ENCODE measurements around the gene C2orf92.

Gene C2orf92

GRCh38 chr2:97701851-97702465 lies 32.4 kb downstream of the C2orf92 start:
- no peak for DNase-seq (ENCODE audit: low spot score)
- in situ Hi-C loops (cut with MboI; ENCODE audit: low sequenced_read_pairs, unreplicated experiment) = loop anchor here (10.0 kb wide), 1 partner anchor 683 kb away; no protein-coding TSS in a partner anchor
- TF ChIP-seq CTCF (IDR thresholded peaks at IDR 0.05; ENCODE audit: borderline replicate concordance, control extremely low read depth, extremely low read depth, insufficient read depth, missing control alignments) = no peak

- in situ Hi-C loops (cut with MboI; ENCODE audit: low sequenced_read_pairs, unreplicated experiment) = loop anchor here (10.0 kb wide), 1 partner anchor 682 kb away; no protein-coding TSS in a partner anchor
- DNase-seq (ENCODE audit: low spot score) = no peak
- TF ChIP-seq CTCF (IDR thresholded peaks at IDR 0.05; ENCODE audit: borderline replicate concordance, control extremely low read depth, extremely low read depth, insufficient read depth, missing control alignments) = no peak
Observed at GRCh38 chr2:97702731-97703470, 33.4 kb downstream of the C2orf92 start.

- in situ Hi-C loops (cut with MboI; ENCODE audit: low sequenced_read_pairs, unreplicated experiment) = loop anchor here (10.0 kb wide), 1 partner anchor 681 kb away; no protein-coding TSS in a partner anchor
- no peak for DNase-seq (ENCODE audit: low spot score)
- TF ChIP-seq CTCF (IDR thresholded peaks at IDR 0.05; ENCODE audit: borderline replicate concordance, control extremely low read depth, extremely low read depth, insufficient read depth, missing control alignments) = no peak
Observed at GRCh38 chr2:97703741-97704140, 34.2 kb downstream of the C2orf92 start.

GRCh38 chr2:97704989-97705388 lies 35.5 kb downstream of the C2orf92 start:
- no peak for DNase-seq (ENCODE audit: low spot score)
- TF ChIP-seq CTCF (IDR thresholded peaks at IDR 0.05; ENCODE audit: borderline replicate concordance, control extremely low read depth, extremely low read depth, insufficient read depth, missing control alignments) = no peak
- in situ Hi-C loops (cut with MboI; ENCODE audit: low sequenced_read_pairs, unreplicated experiment) = loop anchor here (10.0 kb wide), 1 partner anchor 680 kb away; no protein-coding TSS in a partner anchor

- TF ChIP-seq CTCF (IDR thresholded peaks at IDR 0.05; ENCODE audit: borderline replicate concordance, control extremely low read depth, extremely low read depth, insufficient read depth, missing control alignments) = no peak
- DNase-seq (ENCODE audit: low spot score) = no peak
- in situ Hi-C loops (cut with MboI; ENCODE audit: low sequenced_read_pairs, unreplicated experiment) = loop anchor here (10.0 kb wide), 1 partner anchor 679 kb away; no protein-coding TSS in a partner anchor
Observed at GRCh38 chr2:97706112-97706511, 36.6 kb downstream of the C2orf92 start.

GRCh38 chr2:97706708-97707345 lies 37.3 kb downstream of the C2orf92 start:
- in situ Hi-C loops (cut with MboI; ENCODE audit: low sequenced_read_pairs, unreplicated experiment) = loop anchor here (10.0 kb wide), 1 partner anchor 678 kb away; no protein-coding TSS in a partner anchor
- no peak for DNase-seq (ENCODE audit: low spot score)
- TF ChIP-seq CTCF (IDR thresholded peaks at IDR 0.05; ENCODE audit: borderline replicate concordance, control extremely low read depth, extremely low read depth, insufficient read depth, missing control alignments) = no peak
